ENCODE measurements around the gene CEBPZOS. TPM values are rescaled to one million over a fixed set of nuclear protein-coding genes. Genes with fewer than 3 reads are reported as not detected.
"Not testable (repeated sequence)": the region's sequence is repeated elsewhere in the genome, so short reads cannot be mapped to it uniquely, and the experiment has no call there.

CEBPZOS gene
- polyA plus RNA-seq, 1 donor, result 49.9 TPM

DNA sequence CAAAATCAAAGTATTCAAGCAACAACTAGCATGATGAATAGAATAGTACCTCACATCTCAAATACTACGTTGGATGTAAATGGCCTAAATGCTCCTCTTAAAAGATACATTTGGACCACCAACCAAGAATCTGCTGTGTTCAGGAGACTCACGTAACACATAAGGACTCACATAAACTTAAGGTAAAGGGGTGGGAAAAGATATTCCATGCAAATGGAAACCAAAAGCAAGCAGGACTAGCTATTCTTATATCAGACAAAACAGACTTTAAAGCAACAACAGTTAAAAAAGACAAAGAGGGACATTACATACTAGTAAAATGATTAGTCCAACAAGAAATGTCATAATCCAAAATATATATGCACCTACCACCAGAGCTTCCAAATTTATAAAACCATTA, 10.5 kb downstream of the CEBPZOS start:
- H3K36me3 ChIP-seq (ENCODE audit: control insufficient read depth, insufficient read depth, low read length), result peaks cover 63% of the 10 kb centered on the region
- WGBS (ENCODE audit: insufficient coverage, low lambda C conversion rate), result no CpG with 5 or more reads among the region's 2 CpGs

DNA sequence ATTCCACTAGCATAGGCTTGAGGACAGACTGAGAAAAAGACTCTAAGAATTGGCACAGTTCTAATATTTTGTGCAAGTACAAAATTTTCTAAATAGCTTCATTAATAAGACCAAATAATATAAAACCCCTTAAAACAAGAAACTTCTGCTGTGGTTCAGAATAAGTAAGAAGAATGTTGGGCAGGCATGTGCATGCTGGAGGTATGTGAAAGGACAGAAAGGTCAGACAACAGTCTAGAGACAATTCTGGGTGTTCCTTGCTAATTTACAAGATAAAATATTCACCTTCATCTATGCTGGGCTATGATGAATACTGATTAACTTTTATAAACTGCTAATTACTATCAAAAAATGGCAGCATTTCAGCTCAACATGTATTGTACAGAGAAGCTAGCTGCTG, 14.9 kb downstream of the CEBPZOS start:
- no peaks in the 10 kb centered on the region for H3K4me1 ChIP-seq (ENCODE audit: control insufficient read depth, insufficient read depth, low read length)
- no peak overlapping the region for H3K27ac ChIP-seq (ENCODE audit: low read length)
- H3K27me3 ChIP-seq (ENCODE audit: control insufficient read depth, insufficient read depth, low read length), result no peaks in the 10 kb centered on the region
- H3K4me3 ChIP-seq (ENCODE audit: low read length), result no peak overlapping the region
- peaks cover 10% of the 10 kb centered on the region for H3K9me3 ChIP-seq (ENCODE audit: control insufficient read depth, low read depth, low read length)
- H3K36me3 ChIP-seq (ENCODE audit: control insufficient read depth, insufficient read depth, low read length), result peaks cover 68% of the 10 kb centered on the region
- DNase-seq, result no peak

More for the DNA sequence above, 10.5 kb downstream of the CEBPZOS start:
- not testable (repeated sequence) for H3K27me3 ChIP-seq (ENCODE audit: control insufficient read depth, insufficient read depth, low read length); H3K4me1 ChIP-seq (ENCODE audit: control insufficient read depth, insufficient read depth, low read length); H3K27ac ChIP-seq (ENCODE audit: low read length); H3K4me3 ChIP-seq (ENCODE audit: low read length); DNase-seq
- H3K9me3 ChIP-seq (ENCODE audit: control insufficient read depth, low read depth, low read length), result peaks cover 22% of the 10 kb centered on the region

DNA sequence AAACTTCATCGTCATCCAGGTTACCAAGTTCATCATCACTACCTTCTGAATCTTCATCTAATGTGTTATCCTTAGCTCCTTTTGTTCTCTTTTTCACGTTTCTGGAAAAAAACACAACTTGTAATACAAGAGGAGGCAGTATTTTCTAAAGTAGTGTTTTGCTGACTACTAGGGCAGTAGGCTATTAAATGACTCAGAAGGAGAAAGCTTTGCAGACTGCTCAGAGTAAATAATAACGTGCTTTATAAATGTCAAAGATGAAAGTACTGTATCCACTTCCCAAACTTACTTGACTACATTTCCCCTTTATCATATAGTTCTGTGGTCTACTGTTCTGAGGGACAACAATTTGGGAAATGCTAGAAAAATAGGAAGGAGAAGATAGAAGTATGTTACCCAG, 15.6 kb downstream of the CEBPZOS start:
- Histone ChIP-seq H3K27me3 (ENCODE audit: control insufficient read depth, insufficient read depth, low read length) (no peaks in the 10 kb centered on the region), H3K4me3 (ENCODE audit: low read length) (no peak overlapping the region), H3K36me3 (ENCODE audit: control insufficient read depth, insufficient read depth, low read length) (peaks cover 71% of the 10 kb centered on the region), H3K9me3 (ENCODE audit: control insufficient read depth, low read depth, low read length) (peaks cover 8% of the 10 kb centered on the region), H3K4me1 (ENCODE audit: control insufficient read depth, insufficient read depth, low read length) (no peaks in the 10 kb centered on the region), H3K27ac (ENCODE audit: low read length) (no peak overlapping the region)
- DNase-seq, result no peak
- WGBS (ENCODE audit: insufficient coverage, low lambda C conversion rate), result 86% methylated on average over 1 of the region's 3 CpGs

DNA sequence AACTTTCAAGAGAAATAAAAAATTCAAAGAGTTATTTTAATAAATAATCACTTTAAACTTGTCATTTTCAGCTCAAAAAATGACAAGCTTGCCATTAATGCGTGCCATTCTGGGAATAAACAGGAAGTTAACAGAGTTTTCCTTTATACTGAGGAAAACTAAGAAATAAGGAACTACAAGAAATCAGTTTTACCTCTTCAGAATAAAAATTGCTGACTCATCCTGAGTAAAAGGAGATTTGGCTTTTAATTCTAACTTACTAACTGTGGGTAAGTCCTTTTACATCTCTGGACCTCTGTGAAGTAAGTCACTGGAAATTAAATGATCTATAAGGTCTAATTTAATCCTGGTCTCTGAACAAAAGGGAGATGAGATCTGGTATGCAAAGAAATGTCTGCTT, 19.0 kb downstream of the CEBPZOS start:
- Histone ChIP-seq H3K36me3 (ENCODE audit: control insufficient read depth, insufficient read depth, low read length) (peaks cover 69% of the 10 kb centered on the region), H3K9me3 (ENCODE audit: control insufficient read depth, low read depth, low read length) (no peaks in the 10 kb centered on the region), H3K27ac (ENCODE audit: low read length) (no peak overlapping the region), H3K4me3 (ENCODE audit: low read length) (no peak overlapping the region), H3K27me3 (ENCODE audit: control insufficient read depth, insufficient read depth, low read length) (no peaks in the 10 kb centered on the region), H3K4me1 (ENCODE audit: control insufficient read depth, insufficient read depth, low read length) (no peaks in the 10 kb centered on the region)
- no CpG with 5 or more reads among the region's 1 CpG for WGBS (ENCODE audit: insufficient coverage, low lambda C conversion rate)
- DNase-seq, result no peak

DNA sequence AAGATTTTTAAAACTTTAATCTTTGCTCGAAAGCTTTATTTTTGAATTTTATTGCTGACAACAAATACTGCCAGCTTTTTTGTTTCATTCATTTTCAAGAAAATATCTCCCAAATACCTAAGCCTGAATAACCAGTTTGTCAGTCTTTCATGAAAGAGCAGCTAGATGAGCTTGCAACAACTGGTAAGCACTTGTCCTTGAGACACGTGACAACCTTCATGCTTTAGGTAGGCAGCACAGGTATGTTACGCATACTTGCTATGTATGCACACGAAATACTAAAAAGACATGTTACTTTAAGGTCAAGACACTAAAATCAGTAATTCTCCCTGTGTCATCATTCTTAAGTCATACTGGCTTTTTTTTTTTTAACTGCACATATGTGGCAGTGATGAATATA, 22.8 kb downstream of the CEBPZOS start:
- Histone ChIP-seq H3K36me3 (ENCODE audit: control insufficient read depth, insufficient read depth, low read length) (peaks cover 73% of the 10 kb centered on the region), H3K27me3 (ENCODE audit: control insufficient read depth, insufficient read depth, low read length) (no peaks in the 10 kb centered on the region), H3K4me3 (ENCODE audit: low read length) (no peak overlapping the region), H3K27ac (ENCODE audit: low read length) (no peak overlapping the region), H3K9me3 (ENCODE audit: control insufficient read depth, low read depth, low read length) (no peaks in the 10 kb centered on the region), H3K4me1 (ENCODE audit: control insufficient read depth, insufficient read depth, low read length) (no peaks in the 10 kb centered on the region)
- DNase-seq, result no peak
- WGBS (ENCODE audit: insufficient coverage, low lambda C conversion rate), result 100% methylated on average over 2 of the region's 4 CpGs

GRCh38 chr2:37223131-37223530, 26.8 kb downstream of the CEBPZOS start:
- peaks cover 3% of the 10 kb centered on the region for H3K4me1 ChIP-seq (ENCODE audit: control insufficient read depth, insufficient read depth, low read length)
- no CpG with 5 or more reads among the region's 4 CpGs for WGBS (ENCODE audit: insufficient coverage, low lambda C conversion rate)
- no peaks in the 10 kb centered on the region for H3K9me3 ChIP-seq (ENCODE audit: control insufficient read depth, low read depth, low read length)
- no peak overlapping the region for H3K4me3 ChIP-seq (ENCODE audit: low read length)
- H3K36me3 ChIP-seq (ENCODE audit: control insufficient read depth, insufficient read depth, low read length), result peaks cover 66% of the 10 kb centered on the region
- no peak for DNase-seq
- no peak overlapping the region for H3K27ac ChIP-seq (ENCODE audit: low read length)
- H3K27me3 ChIP-seq (ENCODE audit: control insufficient read depth, insufficient read depth, low read length), result no peaks in the 10 kb centered on the region

DNA sequence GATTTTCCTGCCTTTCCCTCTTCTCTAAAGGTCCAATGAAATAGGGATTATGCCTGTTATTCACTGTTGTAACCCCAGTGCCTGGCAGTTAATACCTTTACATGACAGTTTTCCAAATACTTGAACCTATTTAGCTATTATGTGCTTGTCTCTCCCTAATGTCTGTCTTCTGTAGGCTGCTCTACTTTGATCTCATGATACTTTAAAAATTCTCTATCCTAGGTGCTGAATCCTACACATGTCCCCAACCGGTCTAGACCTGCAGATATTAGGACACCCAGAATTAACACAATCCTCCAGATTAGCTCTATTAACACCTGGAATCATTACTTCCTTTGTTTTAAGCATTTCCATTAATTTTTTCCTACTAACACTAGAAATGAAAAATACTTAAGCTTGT, 27.8 kb downstream of the CEBPZOS start:
- 100% methylated on average over 1 of the region's 1 CpG for WGBS (ENCODE audit: insufficient coverage, low lambda C conversion rate)
- Histone ChIP-seq H3K27ac (ENCODE audit: low read length) (no peak overlapping the region), H3K36me3 (ENCODE audit: control insufficient read depth, insufficient read depth, low read length) (peaks cover 60% of the 10 kb centered on the region), H3K4me1 (ENCODE audit: control insufficient read depth, insufficient read depth, low read length) (peaks cover 3% of the 10 kb centered on the region), H3K4me3 (ENCODE audit: low read length) (no peak overlapping the region), H3K27me3 (ENCODE audit: control insufficient read depth, insufficient read depth, low read length) (no peaks in the 10 kb centered on the region), H3K9me3 (ENCODE audit: control insufficient read depth, low read depth, low read length) (no peaks in the 10 kb centered on the region)
- no peak for DNase-seq

GRCh38 chr2:37225129-37225528, 28.8 kb downstream of the CEBPZOS start:
- no CpG with 5 or more reads among the region's 2 CpGs for WGBS (ENCODE audit: insufficient coverage, low lambda C conversion rate)
- H3K36me3 ChIP-seq (ENCODE audit: control insufficient read depth, insufficient read depth, low read length), result peaks cover 53% of the 10 kb centered on the region
- not testable (repeated sequence) for H3K9me3 ChIP-seq (ENCODE audit: control insufficient read depth, low read depth, low read length); H3K4me3 ChIP-seq (ENCODE audit: low read length); H3K27ac ChIP-seq (ENCODE audit: low read length); DNase-seq; H3K27me3 ChIP-seq (ENCODE audit: control insufficient read depth, insufficient read depth, low read length)
- peaks cover 11% of the 10 kb centered on the region for H3K4me1 ChIP-seq (ENCODE audit: control insufficient read depth, insufficient read depth, low read length)

GRCh38 chr2:37226863-37227262, 30.6 kb downstream of the CEBPZOS start:
- no peaks in the 10 kb centered on the region for H3K27me3 ChIP-seq (ENCODE audit: control insufficient read depth, insufficient read depth, low read length)
- peaks cover 38% of the 10 kb centered on the region for H3K36me3 ChIP-seq (ENCODE audit: control insufficient read depth, insufficient read depth, low read length)
- DNase-seq, result no peak
- WGBS (ENCODE audit: insufficient coverage, low lambda C conversion rate), result 94% methylated on average over 2 of the region's 4 CpGs
- no peak overlapping the region for H3K27ac ChIP-seq (ENCODE audit: low read length)
- H3K4me3 ChIP-seq (ENCODE audit: low read length), result no peak overlapping the region
- no peaks in the 10 kb centered on the region for H3K9me3 ChIP-seq (ENCODE audit: control insufficient read depth, low read depth, low read length)
- peaks cover 11% of the 10 kb centered on the region for H3K4me1 ChIP-seq (ENCODE audit: control insufficient read depth, insufficient read depth, low read length)

DNA sequence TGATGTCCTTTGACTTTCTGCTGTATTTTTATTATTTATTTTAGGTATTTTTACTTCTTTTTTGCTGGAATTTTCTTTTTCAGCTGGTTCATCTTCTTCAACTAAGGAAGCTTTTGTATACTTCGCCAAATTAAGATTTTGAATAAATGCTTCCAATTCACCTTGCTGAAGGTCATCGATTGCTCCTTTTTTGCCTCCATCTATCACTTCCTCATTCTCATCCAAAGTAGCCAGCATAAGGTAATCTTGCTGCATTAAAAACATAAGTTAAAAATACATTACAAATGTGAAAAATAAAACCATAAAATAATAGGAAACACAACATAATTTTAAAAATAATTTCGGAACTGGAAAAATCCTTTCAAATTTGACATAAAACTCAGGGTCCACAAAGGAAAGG, 32.5 kb downstream of the CEBPZOS start:
- peaks cover 20% of the 10 kb centered on the region for H3K4me1 ChIP-seq (ENCODE audit: control insufficient read depth, insufficient read depth, low read length)
- no peaks in the 10 kb centered on the region for H3K9me3 ChIP-seq (ENCODE audit: control insufficient read depth, low read depth, low read length)
- H3K27me3 ChIP-seq (ENCODE audit: control insufficient read depth, insufficient read depth, low read length), result no peaks in the 10 kb centered on the region
- 100% methylated on average over 3 of the region's 3 CpGs for WGBS (ENCODE audit: insufficient coverage, low lambda C conversion rate)
- no peak overlapping the region for H3K4me3 ChIP-seq (ENCODE audit: low read length)
- DNase-seq, result no peak
- no peak overlapping the region for H3K27ac ChIP-seq (ENCODE audit: low read length)
- H3K36me3 ChIP-seq (ENCODE audit: control insufficient read depth, insufficient read depth, low read length), result peaks cover 23% of the 10 kb centered on the region

- WGBS (ENCODE audit: insufficient coverage, low lambda C conversion rate), result no CpG with 5 or more reads among the region's 8 CpGs
- DNase-seq, result peak in 1 of 2 donors; percentile 7
- peaks cover 23% of the 10 kb centered on the region for H3K36me3 ChIP-seq (ENCODE audit: control insufficient read depth, insufficient read depth, low read length)
- no peaks in the 10 kb centered on the region for H3K9me3 ChIP-seq (ENCODE audit: control insufficient read depth, low read depth, low read length)
- peak overlapping the region; percentile 85 for H3K4me3 ChIP-seq (ENCODE audit: low read length)
- H3K27ac ChIP-seq (ENCODE audit: low read length), result peak overlapping the region; percentile 85
- H3K27me3 ChIP-seq (ENCODE audit: control insufficient read depth, insufficient read depth, low read length), result no peaks in the 10 kb centered on the region
- H3K4me1 ChIP-seq (ENCODE audit: control insufficient read depth, insufficient read depth, low read length), result peaks cover 17% of the 10 kb centered on the region
Observed at GRCh38 chr2:37230581-37230980, 34.3 kb downstream of the CEBPZOS start.
